Retina (tissue), 1 donor: ENCODE measurements around the gene CUBN.
A peak's percentile ranks its signal among the peaks of the same experiment; 100 is the strongest.
"Not testable (repeated sequence)": the region's sequence is repeated elsewhere in the genome, so short reads cannot be mapped to it uniquely, and the experiment has no call there.

Experiments
- DNase-seq: peaks from one replicate; pipeline ENCODE4 v3.0.0-alpha.2; 2016

CUBN gene

DNA sequence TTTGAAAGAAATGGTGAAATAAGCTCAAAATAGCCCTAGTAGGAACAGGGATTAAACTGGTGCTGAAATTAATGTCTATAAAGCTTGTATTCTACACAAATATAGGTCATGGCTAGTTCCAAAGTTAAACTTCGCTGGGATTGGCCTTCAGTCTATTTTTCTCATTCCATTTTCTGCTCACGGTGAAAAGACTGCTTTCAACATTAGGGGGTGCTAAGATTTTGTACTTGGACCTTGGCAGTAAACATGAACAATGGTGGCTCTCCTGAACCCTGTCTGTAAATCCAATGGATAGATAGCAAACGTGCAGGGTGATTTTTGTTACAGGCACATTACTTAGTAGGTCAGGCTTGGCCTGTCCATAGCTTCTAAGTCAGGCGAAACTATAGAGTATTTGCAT is 276.4 kb downstream of the CUBN start:
- DNase-seq: peak; percentile 71

DNA sequence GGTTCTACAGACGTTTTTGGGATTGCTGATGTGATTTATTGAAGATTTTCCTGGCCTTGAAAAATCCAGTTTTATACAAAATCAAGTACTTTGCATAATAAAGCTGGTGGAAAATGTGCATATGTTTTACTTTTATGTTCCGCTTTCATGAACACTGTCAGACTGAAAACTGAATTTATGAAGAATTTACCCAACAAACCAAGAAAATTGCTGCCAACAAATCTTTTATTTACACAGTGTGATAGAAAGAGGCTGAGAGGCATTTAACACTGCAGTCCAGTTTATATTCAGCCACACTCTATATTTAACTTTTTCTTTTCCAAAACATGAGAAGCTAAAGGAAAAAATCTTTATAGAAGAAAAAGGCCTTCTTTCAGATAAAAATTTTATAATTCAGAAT is 277.0 kb downstream of the CUBN start:
- no peak for DNase-seq

DNA sequence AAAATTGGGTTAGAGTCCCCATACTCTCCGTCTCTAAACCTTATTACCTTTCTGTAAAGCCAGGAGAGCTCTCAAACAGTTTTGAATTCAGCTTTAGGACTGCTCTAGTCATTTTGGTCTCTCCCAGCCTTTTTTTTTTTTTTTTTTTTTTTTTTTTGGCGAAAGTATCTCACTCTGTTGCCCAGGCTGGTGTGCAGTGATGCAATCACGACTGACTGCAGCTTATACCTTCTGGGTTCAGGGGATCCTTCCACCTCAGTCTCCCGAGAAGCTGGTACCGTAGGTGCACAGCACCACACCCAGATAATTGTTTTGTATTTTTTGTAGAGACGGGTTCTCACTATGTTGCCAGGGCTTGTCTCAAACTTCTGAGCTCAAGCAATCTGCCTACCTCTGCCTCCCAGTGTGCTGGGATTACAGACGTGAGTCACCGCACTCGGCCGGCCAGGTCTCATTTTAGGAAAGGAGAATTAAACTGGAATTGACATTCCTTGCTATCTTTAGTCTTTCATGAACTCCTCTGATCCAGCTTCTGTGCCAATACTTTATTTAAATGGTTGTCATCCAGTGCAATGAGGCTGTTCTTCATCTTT is 281.0 kb downstream of the CUBN start:
- no peak for DNase-seq

DNA sequence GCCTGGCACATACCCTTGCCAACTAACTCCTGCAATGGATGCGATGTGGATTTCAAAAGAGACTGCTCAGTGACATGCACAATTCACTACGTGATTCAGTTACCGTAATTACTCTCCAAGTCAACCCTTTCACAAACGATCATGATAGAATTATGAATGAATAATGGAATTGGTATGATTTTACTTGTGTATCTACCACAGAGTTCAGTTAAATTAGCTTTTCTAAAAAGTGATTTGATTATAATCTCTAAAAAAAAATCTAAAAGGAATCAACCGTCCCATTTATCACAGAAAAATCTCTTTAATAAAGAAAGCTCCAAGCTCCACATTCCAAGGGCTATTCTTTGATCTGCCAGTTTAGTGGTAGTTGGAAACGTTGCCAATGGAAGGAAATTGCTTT is 282.0 kb downstream of the CUBN start:
- no peak for DNase-seq

DNA sequence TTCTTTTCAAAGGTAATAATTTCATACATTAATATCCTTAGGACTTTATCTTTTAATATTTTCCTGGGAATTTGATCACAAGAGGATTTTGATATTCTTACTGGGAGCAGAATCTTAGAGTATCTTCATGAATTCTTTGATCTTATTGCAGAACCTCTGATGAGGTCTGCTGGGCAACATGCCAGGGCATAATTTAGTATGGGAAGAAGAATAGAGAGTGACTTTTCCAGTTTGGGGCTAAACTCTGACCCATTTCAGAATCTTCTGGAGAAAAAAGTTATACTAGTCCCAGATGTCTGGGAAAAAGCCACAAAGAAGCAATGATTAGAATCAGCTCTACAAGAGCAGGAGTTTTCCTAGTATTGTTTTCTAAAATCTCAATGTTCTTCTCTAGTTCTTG is 284.4 kb downstream of the CUBN start:
- DNase-seq: no peak

DNA sequence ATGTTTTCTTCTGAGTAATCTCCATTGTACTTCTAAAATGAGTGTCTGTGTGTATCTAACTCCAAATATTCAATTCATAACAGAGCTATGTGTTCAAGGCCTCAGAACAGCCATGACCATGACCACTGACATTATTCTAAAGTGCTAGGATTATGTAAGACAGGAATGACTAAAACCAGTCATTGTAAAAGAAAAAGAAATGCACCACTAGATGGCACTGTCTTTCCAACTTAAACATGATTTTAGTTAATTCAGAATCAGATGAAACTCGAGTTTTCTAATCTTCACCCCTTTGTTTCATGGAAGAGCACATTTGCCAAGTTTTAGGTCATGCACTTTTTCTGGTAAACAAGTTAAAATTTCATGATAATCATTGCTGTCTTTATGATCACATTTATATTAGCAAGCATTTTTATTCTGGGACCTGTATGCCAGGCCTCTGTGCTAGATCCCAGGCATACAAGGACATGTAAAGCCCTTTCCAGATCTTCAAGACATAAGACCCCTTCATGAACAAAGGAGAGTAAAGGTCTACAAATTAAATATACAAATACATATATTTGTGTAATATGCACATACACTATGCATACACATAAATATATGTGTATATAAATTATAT is 286.2 kb downstream of the CUBN start:
- peak; percentile 63 for DNase-seq

DNA sequence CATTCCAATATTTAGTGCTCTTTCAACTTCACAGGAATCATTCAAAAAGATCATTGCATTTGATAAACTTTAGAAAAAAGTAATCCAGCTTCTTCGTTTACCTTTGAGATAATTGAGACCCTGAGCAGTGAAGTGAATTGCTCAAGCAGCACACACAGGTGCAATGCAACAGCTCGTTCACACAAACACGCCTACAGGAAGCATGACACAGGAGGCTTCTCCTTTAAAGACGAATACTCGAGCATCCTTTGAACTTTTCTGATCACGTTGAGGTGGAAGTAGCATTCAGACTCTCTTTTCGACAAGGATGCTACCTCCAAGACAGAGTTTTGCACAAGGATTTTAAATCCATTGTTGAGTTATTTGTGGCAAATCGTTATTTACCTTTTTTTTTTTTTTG is 294.4 kb downstream of the CUBN start:
- DNase-seq: no peak

DNA sequence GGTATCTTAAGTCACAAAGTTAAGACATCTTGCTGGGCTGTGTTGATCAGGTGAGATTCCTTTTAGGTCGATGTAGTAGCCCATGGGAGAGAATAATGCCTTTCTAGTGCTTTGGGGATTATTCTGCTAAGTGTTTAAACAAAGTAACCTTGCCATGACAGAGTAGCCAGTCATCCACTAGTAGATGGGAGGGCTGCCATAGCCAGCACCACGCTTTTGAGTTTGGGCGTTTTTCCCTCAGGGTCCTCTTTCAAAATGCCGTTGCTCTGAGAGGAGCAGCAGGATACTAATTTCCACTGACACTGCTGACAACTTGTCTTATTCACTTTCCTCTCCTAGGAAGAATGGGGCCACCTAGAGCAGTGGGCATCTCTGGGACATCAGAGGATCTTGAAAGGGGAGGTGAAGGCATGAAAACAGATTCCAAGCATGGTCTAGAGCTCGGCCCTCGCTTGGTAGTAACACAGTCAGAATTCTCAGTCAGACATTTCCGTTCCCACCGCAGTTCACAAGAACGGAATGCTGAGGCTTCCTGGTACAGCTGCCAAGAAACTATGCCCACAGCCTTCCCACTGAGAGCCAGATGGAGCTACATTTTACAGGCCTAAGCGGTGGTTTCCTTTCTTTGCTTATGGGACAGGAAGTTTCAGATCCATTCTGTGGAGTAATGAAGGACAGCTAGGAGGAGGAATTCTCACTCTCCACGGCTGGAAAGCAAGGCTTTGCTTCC is 297.1 kb downstream of the CUBN start:
- DNase-seq: no peak

DNA sequence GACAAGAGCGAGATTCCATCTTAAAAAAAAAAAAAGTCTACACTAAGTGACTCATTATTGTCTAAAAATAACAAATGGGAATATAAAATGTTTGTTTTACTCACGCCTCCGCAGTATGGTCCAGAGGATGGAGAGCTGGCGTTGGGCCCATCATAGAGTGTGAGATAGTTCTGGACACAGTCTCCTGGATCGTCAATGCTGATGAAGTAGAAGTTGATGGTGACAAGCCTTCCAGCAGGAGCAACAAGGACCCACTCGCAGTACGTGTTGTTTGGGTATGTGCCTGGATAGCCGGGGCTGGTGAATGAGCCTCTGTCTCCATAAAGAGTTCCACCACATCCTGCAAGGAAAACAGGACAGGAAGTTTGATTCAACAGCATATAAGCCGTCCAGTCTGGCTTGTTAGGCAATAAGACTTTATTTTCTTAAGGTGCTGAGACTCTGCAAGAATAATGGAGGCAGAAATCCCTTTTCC is 300.9 kb downstream of the CUBN start:
- no peak for DNase-seq

DNA sequence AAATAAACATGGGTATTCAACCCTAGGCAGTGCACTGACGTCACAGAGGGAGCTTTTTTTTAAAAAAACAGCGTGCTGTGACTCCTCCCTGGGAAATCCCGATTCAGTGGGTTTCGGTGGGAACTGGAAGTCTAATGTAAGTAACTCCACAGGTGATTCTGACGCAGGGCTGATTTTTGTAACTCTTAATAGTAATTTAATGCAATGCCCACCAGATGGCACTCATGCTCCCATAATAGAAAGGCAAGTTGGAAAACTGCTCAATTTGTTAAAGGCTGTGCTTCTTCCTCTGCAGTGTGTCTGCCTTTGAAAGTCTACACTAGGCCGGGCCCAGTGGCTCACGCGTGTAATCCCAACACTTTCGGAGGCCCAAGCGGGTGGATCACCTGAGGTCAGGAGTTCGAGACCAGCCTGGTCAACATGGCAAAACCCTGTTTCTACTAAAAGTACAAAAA is 301.5 kb downstream of the CUBN start:
- peak; percentile 67 for DNase-seq

DNA sequence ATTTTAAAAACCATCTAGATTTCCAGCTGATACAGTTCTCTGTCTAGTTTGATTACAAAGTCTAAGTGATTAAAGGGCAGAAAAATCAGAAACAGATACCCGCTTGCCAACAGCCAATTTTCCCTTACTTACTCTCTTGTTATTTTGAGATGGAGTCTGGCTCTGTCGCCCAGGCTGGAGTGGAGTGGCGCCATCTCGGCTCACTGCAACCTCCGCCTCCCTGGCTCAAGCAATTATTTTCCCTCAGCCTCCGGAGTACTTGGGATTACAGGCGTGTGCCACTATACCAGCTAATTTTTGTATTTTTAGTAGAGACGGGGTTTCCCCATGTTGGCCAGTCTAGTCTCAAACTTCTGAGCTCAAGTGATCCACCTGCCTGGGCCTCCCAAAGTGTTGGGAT is 302.1 kb downstream of the CUBN start:
- not testable (repeated sequence) for DNase-seq

DNA sequence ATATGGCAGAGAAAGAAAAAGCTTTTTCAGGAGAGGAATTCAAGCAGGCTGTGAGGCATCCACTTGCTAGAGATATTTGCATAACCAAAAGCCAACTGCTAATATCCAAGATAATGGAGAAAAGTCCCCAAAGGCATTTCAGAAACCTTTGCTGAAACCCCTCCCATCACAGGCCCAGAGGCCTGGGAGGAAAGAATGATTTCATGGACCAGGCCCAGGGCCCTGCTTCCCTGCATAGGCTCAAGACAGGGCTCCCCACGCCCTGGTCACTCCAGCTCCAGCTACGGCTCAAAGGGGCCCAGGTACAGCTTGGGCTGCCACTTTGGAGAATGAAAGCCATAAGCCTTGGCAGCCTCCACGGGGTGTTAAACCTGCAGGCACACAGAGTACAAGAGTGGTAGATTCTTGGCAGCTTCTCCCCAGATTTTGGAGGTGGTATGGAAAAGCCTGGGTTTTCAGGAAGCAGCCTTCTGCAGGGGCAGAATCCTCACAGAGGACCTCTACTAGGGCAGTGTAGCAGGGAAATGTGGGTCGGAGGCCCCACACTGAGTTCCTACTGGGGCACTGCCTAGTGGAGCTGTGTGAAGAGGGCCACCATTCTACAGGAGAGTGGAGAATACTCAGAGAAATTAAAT is 306.8 kb downstream of the CUBN start:
- DNase-seq: no peak

DNA sequence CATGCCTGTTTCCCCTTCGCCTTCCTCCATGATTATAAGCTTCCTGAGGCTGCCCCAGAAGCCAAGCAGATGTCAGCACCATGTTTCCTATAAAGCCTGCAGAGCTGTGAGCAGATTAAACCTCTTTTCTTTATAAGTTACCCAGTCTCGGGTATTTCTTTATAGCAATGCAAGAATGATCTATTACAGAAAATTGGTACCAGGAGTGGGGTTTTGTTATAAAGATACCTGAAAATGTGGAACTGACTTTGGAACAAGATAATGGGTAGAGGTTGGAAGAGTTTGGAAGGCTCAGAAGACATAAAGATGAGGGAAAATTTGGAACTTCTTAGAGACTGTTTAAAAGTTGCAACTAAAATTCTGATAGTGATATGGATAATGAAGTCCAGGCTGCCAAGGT is 307.6 kb downstream of the CUBN start:
- DNase-seq: no peak

DNA sequence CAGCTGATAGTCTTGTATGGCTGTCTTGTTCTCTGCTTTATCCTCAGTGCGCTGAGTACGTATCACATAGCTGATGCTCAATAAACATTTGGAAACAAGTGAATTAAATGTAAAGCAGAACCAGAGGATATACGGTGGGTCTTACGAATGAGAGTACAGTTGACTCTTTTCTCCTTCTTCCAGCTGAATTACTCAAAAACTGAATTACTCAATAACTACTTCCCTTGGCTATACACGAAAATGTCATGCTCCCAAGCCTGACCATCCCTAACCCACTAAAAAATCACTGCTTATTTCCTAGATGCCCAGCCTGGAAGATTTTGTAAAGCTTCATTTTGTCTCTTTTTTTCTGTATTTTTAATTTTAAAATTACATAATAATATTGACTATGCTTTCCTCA is 309.2 kb downstream of the CUBN start:
- no peak for DNase-seq

DNA sequence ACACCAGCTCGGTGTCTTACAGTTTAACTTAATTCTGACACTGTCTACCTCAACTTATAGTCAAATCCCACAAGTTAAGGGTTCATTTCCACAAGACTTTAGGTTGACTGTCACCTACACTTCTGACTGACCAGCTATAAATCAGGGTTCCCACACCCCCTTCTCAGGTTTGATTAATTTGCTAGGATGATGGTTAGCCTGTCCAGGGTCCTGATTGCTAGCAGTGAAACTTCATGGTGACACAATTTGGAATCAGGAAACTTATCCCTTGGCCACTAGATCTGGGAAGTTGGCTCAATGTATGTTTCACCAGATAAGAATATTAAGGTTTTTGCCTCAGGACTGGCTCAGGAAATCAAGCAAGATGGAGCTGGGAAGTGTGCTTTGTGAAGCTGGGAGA is 309.6 kb downstream of the CUBN start:
- no peak for DNase-seq

DNA sequence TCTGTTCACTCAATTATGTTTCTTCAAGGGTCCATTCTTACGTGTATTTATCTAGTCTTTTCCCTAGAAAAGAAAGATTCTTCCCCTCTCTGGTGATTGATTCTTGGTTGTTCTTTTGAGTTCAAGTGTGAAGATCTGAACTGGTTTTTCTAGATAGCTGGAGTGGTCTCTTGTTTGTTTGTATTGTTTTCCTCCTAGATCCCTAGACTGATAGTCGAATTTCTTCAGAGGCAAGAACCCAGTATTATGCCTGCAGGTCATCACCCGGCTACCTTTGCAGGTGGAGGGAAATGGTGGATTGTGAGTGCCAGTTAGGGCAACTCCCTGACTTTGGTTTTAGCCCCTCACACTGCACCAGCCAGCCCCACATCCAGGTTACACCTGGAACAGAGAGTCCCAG is 310.2 kb downstream of the CUBN start:
- DNase-seq: no peak

DNA sequence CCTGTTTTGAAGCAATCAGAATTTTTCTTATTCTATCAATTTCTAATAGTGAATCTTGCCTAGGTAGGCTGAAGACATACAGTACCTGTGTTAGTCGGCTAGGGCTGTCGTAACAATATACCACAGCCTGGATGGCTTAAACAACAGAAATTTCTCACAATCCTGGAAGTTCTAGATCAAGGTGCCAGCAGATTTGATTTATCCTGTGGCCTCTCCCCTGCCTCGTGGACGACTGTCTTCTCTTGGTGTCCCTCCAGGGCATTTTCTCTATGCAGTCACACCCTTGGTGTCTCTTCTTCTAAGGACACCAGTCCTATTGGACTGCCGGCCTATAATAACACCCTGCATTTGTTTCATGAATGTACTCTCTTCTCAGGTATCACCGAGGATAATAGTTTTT is 310.6 kb downstream of the CUBN start:
- DNase-seq: no peak

DNA sequence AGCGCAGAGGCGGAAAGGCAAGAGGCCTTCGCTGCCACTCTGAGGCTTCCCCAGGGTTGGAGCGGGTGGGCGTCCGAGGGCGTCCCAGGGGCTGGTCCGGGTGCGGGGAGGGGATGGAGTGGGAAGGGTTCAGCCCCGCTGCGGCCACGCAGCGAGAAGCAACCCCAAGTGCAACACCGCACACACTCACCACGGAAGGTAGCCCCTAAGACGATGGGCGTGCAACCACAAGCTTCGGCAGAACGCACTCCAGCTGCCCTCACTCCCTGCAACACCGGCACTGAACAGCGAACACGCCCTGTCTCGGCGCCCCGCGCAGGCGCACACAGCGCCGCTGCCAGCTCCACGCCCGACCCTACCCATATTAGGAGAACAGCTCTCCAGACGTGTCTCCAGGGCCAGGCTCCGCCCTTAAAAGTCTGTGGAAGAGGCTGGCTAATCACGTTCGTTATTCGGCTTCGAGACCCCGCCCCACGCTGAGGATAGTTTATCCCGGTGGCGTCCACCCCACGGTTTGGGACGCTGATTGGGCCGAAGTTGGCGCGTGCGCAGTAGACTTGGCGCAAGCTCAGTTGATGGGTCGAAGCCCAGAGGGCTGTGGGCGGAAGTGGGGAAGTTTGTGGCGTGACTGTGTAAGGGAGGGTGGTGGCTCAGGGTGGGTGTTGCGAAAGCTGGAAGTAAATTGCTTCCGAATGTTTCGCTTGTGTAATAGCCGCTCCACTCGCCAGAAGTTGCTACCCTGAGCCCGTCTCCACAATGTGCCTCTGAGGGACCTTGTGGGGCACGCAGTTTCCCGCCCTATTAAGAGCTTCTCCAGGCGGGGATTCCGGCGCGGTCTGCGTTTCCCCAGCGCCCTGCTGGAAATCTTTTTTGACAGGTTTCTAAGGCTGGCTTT is 312.2 kb downstream of the CUBN start, which contains the start of gene RSU1:
Gene RSU1 (minus strand): TSS at position 300 of the 895 bp plus-strand sequence. CDS start 343 bp downstream, outside the sequence.
- DNase-seq: peak; percentile 100

DNA sequence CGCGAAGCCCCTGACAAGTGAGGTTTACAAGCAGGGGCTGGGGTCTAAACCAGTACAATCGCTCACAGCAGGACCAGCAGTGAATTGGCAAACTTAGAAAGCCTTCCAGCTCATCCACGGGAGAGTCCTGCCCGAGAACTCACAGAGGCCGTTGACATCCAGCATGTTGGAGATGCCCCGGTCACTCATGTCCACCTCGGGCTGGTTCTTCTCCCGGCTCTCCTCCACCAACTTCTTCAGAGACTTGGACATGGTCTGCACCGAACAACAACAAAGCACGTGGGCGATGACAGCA is 312.8 kb downstream of the CUBN start:
- DNase-seq: no peak

DNA sequence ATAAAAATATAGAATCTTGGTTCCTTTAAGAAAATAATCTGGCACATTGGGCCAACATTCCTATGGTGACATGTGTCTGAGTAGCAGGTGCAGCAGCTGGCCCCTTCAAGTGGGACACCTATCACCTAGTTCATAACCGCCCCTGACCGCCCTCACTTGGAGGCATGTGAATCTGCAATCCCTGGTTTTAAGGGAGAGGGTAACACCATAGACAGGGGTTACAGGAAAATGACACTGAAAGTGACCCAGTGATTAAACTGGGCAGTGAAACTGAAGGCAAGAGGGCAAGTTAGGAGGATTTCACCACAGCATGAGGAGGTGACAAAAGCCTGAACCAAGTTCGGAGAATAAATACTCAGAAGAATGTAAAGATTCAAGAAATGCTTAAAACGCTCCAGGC is 313.4 kb downstream of the CUBN start:
- DNase-seq: no peak

DNA sequence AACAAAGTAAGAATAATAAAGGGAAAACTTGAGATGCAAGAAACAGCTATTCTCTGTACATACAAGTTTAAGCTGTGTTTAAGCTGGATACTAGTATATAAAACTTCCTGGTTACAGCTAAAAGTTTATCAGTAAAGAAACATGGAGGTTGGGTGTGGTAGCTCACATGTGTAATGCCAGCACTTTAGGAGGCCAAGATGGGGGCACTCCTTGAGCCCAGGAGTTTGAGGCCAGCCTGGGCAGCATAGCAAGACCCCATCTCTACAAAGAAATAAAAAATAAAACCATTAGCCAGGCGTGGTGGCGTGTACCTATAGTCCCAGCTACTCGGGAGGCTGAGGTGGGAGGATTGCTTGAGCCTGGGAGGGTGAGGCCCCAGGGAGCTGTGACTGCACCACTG is 315.6 kb downstream of the CUBN start:
- DNase-seq: no peak

DNA sequence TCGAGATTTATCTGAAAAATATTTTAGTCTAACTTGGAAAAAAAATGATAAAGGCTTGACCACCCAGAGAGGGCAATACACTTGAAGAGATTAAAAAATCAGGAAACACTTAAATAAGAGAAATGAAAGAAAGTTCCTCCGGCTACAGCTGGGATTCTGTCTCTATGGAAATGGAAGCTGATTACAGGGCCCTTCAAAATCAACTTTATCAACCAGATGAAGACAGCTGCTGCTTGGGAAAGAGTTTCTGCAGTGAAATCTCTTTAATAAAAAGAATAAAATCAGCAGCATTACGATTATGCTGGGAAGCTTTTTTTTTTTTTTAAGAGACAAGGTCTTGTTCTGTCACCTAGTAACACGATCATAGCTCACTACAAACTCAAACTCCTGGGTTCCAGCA is 316.9 kb downstream of the CUBN start:
- DNase-seq: no peak

DNA sequence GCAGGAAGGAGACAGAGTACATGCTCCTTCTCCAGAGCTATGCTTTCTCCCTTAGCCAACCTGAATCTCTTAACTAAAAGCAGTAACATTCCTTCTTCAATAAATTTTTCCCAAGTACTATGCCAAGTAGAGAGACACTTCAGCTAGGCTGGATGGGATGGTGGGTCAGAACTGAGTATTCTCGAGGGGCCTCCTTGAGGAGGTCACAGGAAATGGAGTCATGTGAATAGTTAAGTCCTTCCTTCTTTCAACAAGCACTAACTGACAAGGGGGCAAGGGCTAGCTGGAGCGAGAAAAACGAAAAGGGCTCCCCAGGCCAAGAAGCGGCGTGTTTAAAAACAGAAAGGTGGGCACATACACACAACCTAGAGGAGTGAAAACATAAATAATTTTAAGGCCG is 317.8 kb downstream of the CUBN start:
- no peak for DNase-seq
